Measurements from ENCODE around the gene FAM219A.

The FAM219A gene

GRCh38 chr9:34458013-34458958, at the start of gene FAM219A, which contains the start of gene DNAI1:
TSS of gene FAM219A (minus strand) at chr9:34458570. CDS start at chr9:34458263, 307 bp downstream.
TSS of gene DNAI1 (plus strand) at chr9:34458805. CDS start at chr9:34459006, 201 bp downstream.
- DNase-seq = peak; percentile 91 to 95

GRCh38 chr9:34507966-34508365, 49.6 kb upstream of the FAM219A start:
- DNase-seq = no peak

GRCh38 chr9:34507556-34507955, 49.2 kb upstream of the FAM219A start:
- DNase-seq = no peak

- DNase-seq = no peak
Measured at GRCh38 chr9:34506623-34507022, 48.3 kb upstream of the FAM219A start.

- DNase-seq = no peak
Measured at GRCh38 chr9:34505370-34506120, 47.2 kb upstream of the FAM219A start.

- no peak for DNase-seq
Measured at GRCh38 chr9:34503406-34503805, 45.0 kb upstream of the FAM219A start.

GRCh38 chr9:34502891-34503290, 44.5 kb upstream of the FAM219A start:
- DNase-seq = no peak

- no peak for DNase-seq
Measured at GRCh38 chr9:34502471-34502870, 44.1 kb upstream of the FAM219A start.

- DNase-seq = no peak
Measured at GRCh38 chr9:34501889-34502425, 43.6 kb upstream of the FAM219A start.

GRCh38 chr9:34501372-34501771, 43.0 kb upstream of the FAM219A start:
- DNase-seq = no peak

- peak; percentile 28 to 44 for DNase-seq
Measured at GRCh38 chr9:34500623-34501267, 42.4 kb upstream of the FAM219A start.

- no peak for DNase-seq
Measured at GRCh38 chr9:34499076-34499475, 40.7 kb upstream of the FAM219A start.

- no peak for DNase-seq
Measured at GRCh38 chr9:34498553-34498952, 40.2 kb upstream of the FAM219A start.

GRCh38 chr9:34496149-34496712, 37.9 kb upstream of the FAM219A start:
- DNase-seq = no peak

GRCh38 chr9:34493972-34494535, 35.7 kb upstream of the FAM219A start:
- no peak for DNase-seq

GRCh38 chr9:34492051-34492450, 33.7 kb upstream of the FAM219A start:
- DNase-seq = no peak

GRCh38 chr9:34491596-34491995, 33.2 kb upstream of the FAM219A start:
- DNase-seq = no peak

- DNase-seq = no peak
Measured at GRCh38 chr9:34490760-34491159, 32.4 kb upstream of the FAM219A start.

- no peak for DNase-seq
Measured at GRCh38 chr9:34490360-34490759, 32.0 kb upstream of the FAM219A start.

- DNase-seq = no peak
Measured at GRCh38 chr9:34486572-34486971, 28.2 kb upstream of the FAM219A start.

- DNase-seq = no peak
Measured at GRCh38 chr9:34485822-34486221, 27.5 kb upstream of the FAM219A start.

- DNase-seq = no peak
Measured at GRCh38 chr9:34484678-34485077, 26.3 kb upstream of the FAM219A start.
